Large intestine (tissue), 3 donors: Measurements from ENCODE around the gene SLC25A45. TPM values are rescaled to one million over a fixed set of nuclear protein-coding genes. Genes with fewer than 3 reads are reported as not detected.
"Not testable (repeated sequence)": the region's sequence is repeated elsewhere in the genome, so short reads cannot be mapped to it uniquely, and the experiment has no call there.

Experiments used
- DNase-seq, 2 donors: peaks; one replicate each; pipeline versions ENCODE4 v3.0.0 to v3.0.0-alpha.2; 2013
- H3K27ac ChIP-seq: one replicate; pipeline ENCODE4 v1.5.1; 2013; ENCODE audit warnings: low read length
- H3K27me3 ChIP-seq: 2 replicates; pipeline ENCODE4 v1.6.1; 2013; ENCODE audit warnings: low read length; ENCODE audit not compliant: control insufficient read depth, insufficient read depth
- H3K36me3 ChIP-seq: 2 replicates; pipeline ENCODE4 v1.6.1; 2013; ENCODE audit warnings: low read length; ENCODE audit not compliant: control insufficient read depth, insufficient read depth
- H3K4me1 ChIP-seq: one replicate; pipeline ENCODE4 v1.6.1; 2013; ENCODE audit warnings: low read length; ENCODE audit not compliant: control insufficient read depth, insufficient read depth
- H3K4me3 ChIP-seq: one replicate; pipeline ENCODE4 v1.5.1; 2013; ENCODE audit warnings: low read length
- H3K9me3 ChIP-seq: one replicate; pipeline ENCODE4 v1.6.1; 2013; ENCODE audit warnings: mild to moderate bottlenecking, low read depth, low read length, moderate library complexity; ENCODE audit not compliant: control insufficient read depth
- WGBS: methylation state at CpG from one replicate; pipeline ENCODE4 v1.1.5; 2013; ENCODE audit warnings: low lambda C conversion rate; ENCODE audit not compliant: insufficient coverage; 5-methylcytosine and 5-hydroxymethylcytosine counted together
- polyA plus RNA-seq: library from polyadenylated mRNA; unstranded; fragments of 120-200 nt; gene quantifications from one replicate; pipeline ENCODE4 v1.2.1, GENCODE V29; 2013

Gene SLC25A45
- polyA plus RNA-seq, 1 donor: 41.2 TPM

DNA sequence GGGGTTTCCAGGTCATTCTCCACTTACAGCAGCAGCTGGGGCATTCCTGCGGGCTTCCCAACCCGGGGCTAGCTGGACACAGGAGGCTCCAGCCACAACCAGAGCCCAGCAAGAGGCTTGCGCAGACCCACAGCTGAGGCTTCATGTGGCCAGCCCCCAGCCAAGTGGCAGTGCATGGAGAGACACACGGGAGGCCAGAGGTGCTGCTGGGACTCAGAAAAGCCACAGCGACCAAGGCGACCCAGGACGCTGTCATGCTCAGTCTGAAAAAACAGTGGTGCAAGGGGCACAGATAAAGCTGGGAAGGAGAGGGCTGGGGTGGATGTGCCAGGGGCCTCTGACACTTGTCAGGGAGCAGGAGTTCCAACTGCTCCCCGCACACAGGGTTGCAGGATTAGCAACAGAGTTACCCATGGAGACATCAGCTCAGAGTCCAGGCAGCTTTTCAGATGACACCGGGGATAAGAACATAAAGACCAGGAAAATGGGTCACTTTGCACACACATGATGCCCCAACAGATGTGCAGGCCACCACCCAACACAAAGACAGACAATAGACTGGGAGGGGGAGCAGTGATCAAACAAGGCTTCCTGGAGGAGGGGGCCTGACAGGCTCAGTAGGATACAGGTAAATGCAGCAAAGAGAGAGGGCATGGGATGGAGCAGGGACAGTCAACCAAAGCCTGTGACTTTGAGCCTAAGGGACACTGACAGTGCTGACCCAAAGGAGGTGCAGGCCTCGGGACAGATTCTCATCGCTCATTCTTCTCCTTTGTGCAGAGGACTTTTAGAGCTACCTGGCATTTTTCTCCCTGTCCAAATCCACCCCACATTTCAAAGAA is 33.3 kb upstream of the SLC25A45 start:
- H3K27ac ChIP-seq: no peak overlapping the region
- H3K36me3 ChIP-seq: peaks cover 24% of the 10 kb centered on the region
- peak overlapping the region; percentile 21 for H3K4me3 ChIP-seq
- H3K27me3 ChIP-seq: no peaks in the 10 kb centered on the region
- peak in 1 of 2 donors; percentile 78 for DNase-seq
- peaks cover 5% of the 10 kb centered on the region for H3K9me3 ChIP-seq
- no CpG with 5 or more reads among the region's 11 CpGs for WGBS
- peaks cover 56% of the 10 kb centered on the region for H3K4me1 ChIP-seq

DNA sequence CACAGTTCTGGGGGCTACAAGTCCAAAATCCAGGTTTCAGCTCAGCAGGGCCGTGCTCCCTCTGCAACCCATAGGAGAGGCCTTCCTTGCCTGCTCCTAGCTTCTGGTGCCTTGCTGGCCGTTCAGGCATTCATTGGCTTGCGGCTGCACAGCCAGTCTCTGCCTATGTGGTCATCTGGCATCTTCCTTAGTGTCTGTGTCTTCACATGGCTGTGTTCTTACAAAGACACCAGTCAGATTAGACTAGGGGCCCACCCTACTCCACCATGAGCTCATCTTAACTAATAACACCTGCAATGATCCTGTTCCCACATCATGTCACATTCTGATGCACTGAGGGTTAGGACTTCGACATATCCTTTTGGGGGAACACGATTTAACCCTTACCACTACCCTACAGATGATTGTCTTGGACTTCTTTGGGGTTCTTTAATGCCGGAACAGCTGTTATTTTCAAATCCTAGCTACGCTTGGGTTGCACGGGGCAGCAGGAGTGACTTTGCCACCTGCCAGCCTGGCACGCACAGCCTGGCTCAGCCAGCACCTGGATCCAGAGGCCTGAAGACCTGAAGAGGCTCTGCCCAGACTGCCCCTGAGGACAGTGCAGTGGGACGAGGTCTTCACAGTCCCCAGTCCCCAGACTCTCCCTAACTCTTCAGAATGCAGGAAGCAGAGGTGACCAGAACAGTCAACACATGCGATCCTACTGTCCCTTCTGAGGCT is 32.5 kb upstream of the SLC25A45 start:
- Histone ChIP-seq H3K27me3 (no peaks in the 10 kb centered on the region), H3K36me3 (peaks cover 25% of the 10 kb centered on the region), H3K27ac (no peak overlapping the region), H3K4me3 (no peak overlapping the region), H3K4me1 (peaks cover 48% of the 10 kb centered on the region), H3K9me3 (peaks cover 5% of the 10 kb centered on the region)
- DNase-seq: no peak
- WGBS: 100% methylated on average over 1 of the region's 11 CpGs

- H3K4me3 ChIP-seq, H3K27me3 ChIP-seq, H3K9me3 ChIP-seq, DNase-seq, H3K27ac ChIP-seq: not testable (repeated sequence)
- WGBS: no CpG with 5 or more reads among the region's 15 CpGs
- H3K4me1 ChIP-seq: peaks cover 30% of the 10 kb centered on the region
- H3K36me3 ChIP-seq: peaks cover 37% of the 10 kb centered on the region
These were observed 30.7 kb upstream of the SLC25A45 start for GRCh38 chr11:65413077-65413664.

GRCh38 chr11:65412271-65413076 is 30.0 kb upstream of the SLC25A45 start:
- peaks cover 40% of the 10 kb centered on the region for H3K36me3 ChIP-seq

GRCh38 chr11:65411681-65412070 is 29.2 kb upstream of the SLC25A45 start:
- no peak overlapping the region for H3K4me3 ChIP-seq
- H3K27ac ChIP-seq: no peak overlapping the region
- no peak for DNase-seq
- H3K36me3 ChIP-seq: peaks cover 43% of the 10 kb centered on the region
- H3K4me1 ChIP-seq: peaks cover 15% of the 10 kb centered on the region
- H3K27me3 ChIP-seq: no peaks in the 10 kb centered on the region
- WGBS: no CpG with 5 or more reads among the region's 5 CpGs
- H3K9me3 ChIP-seq: peaks cover 5% of the 10 kb centered on the region

More at GRCh38 chr11:65412271-65413076, 30.0 kb upstream of the SLC25A45 start:
- peaks cover 23% of the 10 kb centered on the region for H3K4me1 ChIP-seq
- no peak overlapping the region for H3K4me3 ChIP-seq
- DNase-seq: no peak
- peaks cover 5% of the 10 kb centered on the region for H3K9me3 ChIP-seq
- no peaks in the 10 kb centered on the region for H3K27me3 ChIP-seq
- no peak overlapping the region for H3K27ac ChIP-seq
- WGBS: 97% methylated on average over 7 of the region's 24 CpGs

DNA sequence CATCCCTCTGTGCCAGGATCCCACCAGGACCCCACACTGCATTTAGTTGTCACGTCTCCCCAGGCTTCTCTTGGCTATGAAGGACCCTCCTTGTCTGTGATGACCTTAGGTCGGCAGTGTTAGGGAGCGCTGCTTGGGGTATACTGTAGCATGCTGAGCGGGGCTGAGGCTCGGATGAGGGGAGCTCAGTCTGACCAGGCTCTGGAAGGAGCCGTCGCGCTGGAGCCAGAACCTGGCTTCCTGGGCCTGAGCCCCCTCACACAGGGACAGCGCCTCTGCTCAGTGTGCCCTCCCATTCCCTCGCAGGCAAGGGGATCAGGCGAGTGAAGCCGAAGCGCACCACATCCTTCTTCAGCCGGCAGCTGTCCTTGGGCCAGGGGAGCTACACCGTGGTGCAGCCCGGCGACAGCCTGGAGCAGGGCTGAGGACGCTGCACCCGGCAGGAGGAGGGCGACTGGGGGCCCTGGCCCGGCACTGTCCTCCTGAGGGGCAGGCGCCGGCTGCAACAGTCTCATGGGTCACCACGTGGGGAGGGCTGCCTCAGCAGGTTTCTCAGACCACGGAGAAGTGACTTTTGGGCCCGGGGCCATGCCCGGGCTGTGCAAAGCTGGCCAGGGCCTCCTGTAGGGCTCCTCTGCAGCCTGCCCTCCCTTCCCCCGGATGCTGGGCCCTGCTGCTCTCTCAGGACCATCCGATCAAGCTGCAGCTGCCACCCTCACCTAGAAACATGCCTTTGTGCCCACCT is 28.7 kb upstream of the SLC25A45 start:
- peaks cover 43% of the 10 kb centered on the region for H3K36me3 ChIP-seq
- peaks cover 5% of the 10 kb centered on the region for H3K9me3 ChIP-seq
- no peaks in the 10 kb centered on the region for H3K27me3 ChIP-seq
- peaks cover 11% of the 10 kb centered on the region for H3K4me1 ChIP-seq
- WGBS: no CpG with 5 or more reads among the region's 29 CpGs
- no peak for DNase-seq
- no peak overlapping the region for H3K27ac ChIP-seq
- H3K4me3 ChIP-seq: no peak overlapping the region

DNA sequence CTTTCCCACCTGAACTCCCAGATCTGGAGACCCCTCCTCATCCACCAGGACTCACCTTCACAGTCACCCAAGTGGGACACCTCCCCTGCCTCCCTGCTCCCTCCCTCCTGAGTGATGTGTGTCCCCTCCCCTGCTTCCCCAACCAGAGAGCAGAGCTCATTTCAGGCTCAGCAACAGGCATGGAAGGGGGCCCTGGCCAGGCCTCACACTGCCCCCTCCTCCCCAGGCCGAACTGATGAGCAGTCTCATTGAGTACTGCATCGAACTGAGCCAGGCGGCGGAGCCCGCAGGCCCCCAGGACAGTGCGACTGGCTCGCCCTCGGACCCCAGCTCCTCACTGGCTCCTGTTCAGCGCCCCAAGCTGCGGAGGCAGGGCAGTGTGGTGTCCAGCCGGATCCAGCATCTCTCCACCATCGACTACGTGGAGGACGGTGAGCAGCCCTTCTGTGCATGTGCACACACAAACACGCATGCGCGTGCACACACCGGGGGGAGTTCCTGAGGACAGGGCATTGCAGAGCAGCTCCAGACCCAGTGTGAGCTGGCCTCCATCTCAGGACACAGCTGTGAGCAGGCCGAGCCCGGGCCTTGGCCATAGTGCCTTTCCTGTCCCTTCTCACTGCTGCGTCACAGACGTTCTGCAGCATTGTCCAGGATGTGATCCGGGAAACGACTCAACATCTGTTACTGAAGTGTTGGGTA is 22.3 kb upstream of the SLC25A45 start:
- Histone ChIP-seq H3K4me3 (no peak overlapping the region), H3K27me3 (no peaks in the 10 kb centered on the region), H3K27ac (no peak overlapping the region), H3K9me3 (no peaks in the 10 kb centered on the region), H3K4me1 (peaks cover 21% of the 10 kb centered on the region), H3K36me3 (peaks cover 53% of the 10 kb centered on the region)
- no CpG with 5 or more reads among the region's 24 CpGs for WGBS
- DNase-seq: no peak

DNA sequence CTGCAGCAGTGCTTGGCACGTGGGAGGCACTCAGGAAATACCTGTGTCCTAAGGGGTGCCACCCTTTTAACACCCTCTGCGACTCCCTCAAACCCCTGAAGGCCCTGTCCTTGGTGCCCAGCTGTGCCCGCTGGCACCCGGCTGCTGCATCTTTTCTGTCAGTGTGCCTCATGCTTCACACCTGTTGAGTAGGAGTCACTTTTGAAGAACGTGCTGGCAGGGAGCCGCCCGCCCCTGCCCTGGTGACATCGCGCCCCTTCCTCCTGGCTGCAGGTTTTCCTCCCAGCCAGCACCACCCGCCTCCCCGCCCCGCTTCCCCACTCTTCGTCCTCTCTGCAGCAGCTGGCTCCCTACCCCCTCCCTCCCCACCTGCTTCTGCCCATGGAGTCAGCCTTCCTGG is 21.8 kb upstream of the SLC25A45 start:
- no peak for DNase-seq
- H3K4me3 ChIP-seq: no peak overlapping the region
- no peaks in the 10 kb centered on the region for H3K9me3 ChIP-seq
- peaks cover 54% of the 10 kb centered on the region for H3K36me3 ChIP-seq
- peaks cover 21% of the 10 kb centered on the region for H3K4me1 ChIP-seq
- no peaks in the 10 kb centered on the region for H3K27me3 ChIP-seq
- WGBS: no CpG with 5 or more reads among the region's 13 CpGs
- no peak overlapping the region for H3K27ac ChIP-seq

- H3K27ac ChIP-seq: no peak overlapping the region
- H3K27me3 ChIP-seq: no peaks in the 10 kb centered on the region
- no peak for DNase-seq
- H3K4me3 ChIP-seq: no peak overlapping the region
- H3K36me3 ChIP-seq: peaks cover 53% of the 10 kb centered on the region
- H3K9me3 ChIP-seq: no peaks in the 10 kb centered on the region
- peaks cover 21% of the 10 kb centered on the region for H3K4me1 ChIP-seq
- WGBS: no CpG with 5 or more reads among the region's 12 CpGs
These were observed 21.2 kb upstream of the SLC25A45 start for GRCh38 chr11:65403607-65404121.
